K562 (cell line): Measurements from ENCODE around the gene DHX40. TPM values are rescaled to one million over a fixed set of nuclear protein-coding genes. Genes with fewer than 3 reads are reported as not detected.
A peak's percentile ranks its signal among the peaks of the same experiment; 100 is the strongest.

Experiments
- ATAC-seq: fragments of 200-7000 bp; cut with Tn5 transposase; 3 replicates; pipeline ENCODE4 v1.9.1; 2020; ENCODE audit warnings: moderate library complexity
- BruUV-seq: library from RNA; stranded (reverse); fragments of 400-500 nt; replicated peaks from 2 replicates; lab custom pipeline; 2021; lab: Mats Ljungman, UMichigan
- CTCF ChIA-PET: fragments of 300-600 bp; formaldehyde crosslinking; extraction: SDS; loops from one replicate; lab custom pipeline; 2021; ENCODE audit warnings: low intra/inter-chr PET ratio; lab: Yijun Ruan, JAX
- POLR2A ChIA-PET: fragments of 300-600, 350-650 bp; sonication (Branson Sonifier 250); formaldehyde crosslinking; extraction: SDS; loops from one replicate; lab custom pipeline; 2021; ENCODE audit warnings: antibody characterized with exemption, inconsistent platforms; lab: Yijun Ruan, JAX
- DNase-seq, 4 experiments: peaks; one replicate each; pipeline versions ENCODE4 v3.0.0 to v3.0.0-alpha.2; 2011 to 2018; ENCODE audit warnings: low spot score in 3 of 4, mixed read lengths in 3 of 4; ENCODE audit errors: extremely low read depth in 1 of 4
- FAIRE-seq: peaks from 2 replicates; lab custom pipeline; 2011; peaks lifted over from hg19 to GRCh38; lab: Jason Lieb, UNC
- H2AFZ ChIP-seq: 2 replicates; pipeline ENCODE4 v1.6.0; 2011; ENCODE audit warnings: low read depth, low read length, control low read depth, inconsistent platforms
- H3K27ac ChIP-seq: fragments of 200-600 bp; 3 replicates; pipeline ENCODE4 v1.8.0; 2011; ENCODE audit warnings: low read depth, mild to moderate bottlenecking, control low read depth, inconsistent platforms, low read length, moderate library complexity, mixed read lengths; ENCODE audit errors: extremely low read depth
- H3K27me3 ChIP-seq, 2 experiments: fragments of 300-600 bp in 1 of 2; 2 replicates in 1 of 2; 3 replicates in 1 of 2; pipeline versions ENCODE4 v1.6.0 to v1.8.0; 2011; ENCODE audit warnings: inconsistent platforms in 2 of 2, low read length in 2 of 2, mild to moderate bottlenecking in 1 of 2, mixed read lengths in 1 of 2, moderate library complexity in 1 of 2; ENCODE audit not compliant: control insufficient read depth in 2 of 2, insufficient read depth in 2 of 2
- H3K36me3 ChIP-seq: fragments of 300-600 bp; 3 replicates; pipeline ENCODE4 v1.8.0; 2011; ENCODE audit warnings: mild to moderate bottlenecking, low read length, inconsistent platforms; ENCODE audit not compliant: control insufficient read depth, insufficient read depth
- H3K4me1 ChIP-seq, 2 experiments: fragments of 200-600 bp in 1 of 2; replicated peaks in 1 of 2; 2 replicates in 1 of 2; 3 replicates in 1 of 2; pipeline versions ENCODE4 v1.5.1 to v1.8.0; 2011; ENCODE audit warnings: inconsistent platforms in 2 of 2, low read length in 2 of 2, mild to moderate bottlenecking in 1 of 2, mixed read lengths in 1 of 2, moderate library complexity in 1 of 2; ENCODE audit not compliant: control insufficient read depth in 2 of 2, insufficient read depth in 2 of 2
- H3K4me2 ChIP-seq: 2 replicates; pipeline ENCODE4 v1.6.1; 2011; ENCODE audit warnings: low read length, control low read depth, inconsistent platforms, mixed read lengths; ENCODE audit not compliant: insufficient read depth
- H3K4me3 ChIP-seq: fragments of 200-600 bp; sonication (generic), shearing (Covaris generic); 2 replicates; pipeline ENCODE4 v1.5.1; 2016; ENCODE audit warnings: control low read depth, inconsistent platforms
- H3K79me2 ChIP-seq: fragments of 200-600 bp; 3 replicates; pipeline ENCODE4 v1.8.0; 2011; ENCODE audit warnings: low read length, inconsistent platforms; ENCODE audit not compliant: control insufficient read depth, insufficient read depth
- H3K9ac ChIP-seq, 2 experiments: 2 replicates each; pipeline versions ENCODE4 v1.6.0 to v1.6.1; 2011; ENCODE audit warnings: low read depth in 2 of 2, low read length in 2 of 2, control low read depth in 1 of 2, inconsistent platforms in 1 of 2, mild to moderate bottlenecking in 1 of 2, mixed read lengths in 1 of 2; ENCODE audit not compliant: insufficient read depth in 1 of 2
- H3K9me1 ChIP-seq: one replicate; pipeline ENCODE4 v1.6.0; 2011; ENCODE audit warnings: inconsistent platforms, mild to moderate bottlenecking, low read length, moderate library complexity; ENCODE audit not compliant: control insufficient read depth, insufficient read depth
- H3K9me3 ChIP-seq: replicated peaks from 2 replicates; pipeline ENCODE4 v1.5.1; 2011; ENCODE audit warnings: low read depth, low read length, inconsistent platforms; ENCODE audit not compliant: control insufficient read depth, insufficient read depth
- H4K20me1 ChIP-seq: replicated peaks from 2 replicates; pipeline ENCODE4 v1.6.1; 2011; ENCODE audit warnings: low read length, inconsistent platforms, mixed read lengths; ENCODE audit not compliant: control insufficient read depth, insufficient read depth
- ATF3 ChIP-seq, 2 experiments: fragments of 450-650 bp in 1 of 2; sonication (generic) in 1 of 2; formaldehyde crosslinking in 1 of 2; IDR thresholded peaks in 1 of 2; conservative IDR thresholded peaks in 1 of 2; 2 replicates each; pipeline versions ENCODE4 v1.6.1 to v1.8.1; 2016 to 2023; ENCODE audit warnings: mild to moderate bottlenecking in 2 of 2, moderate library complexity in 2 of 2, inconsistent platforms in 1 of 2, missing genetic modification reagents in 1 of 2
- MBD1 ChIP-seq: fragments of 250-450 bp; sonication (Bioruptor Pico); IDR thresholded peaks from 2 replicates; pipeline ENCODE4 v1.8.0; 2022; ENCODE audit warnings: inconsistent platforms
- MCM7 ChIP-seq, 2 experiments: fragments of 450-650 bp; IDR thresholded peaks; 2 replicates each; pipeline ENCODE4 v1.6.1; 2016 to 2018
- NFE2 ChIP-seq: IDR thresholded peaks from 2 replicates; pipeline ENCODE4 v1.6.1; 2014; ENCODE audit warnings: antibody characterized with exemption, low read depth
- SFPQ ChIP-seq: fragments of 200-400 bp; formaldehyde crosslinking; IDR thresholded peaks from 2 replicates; pipeline ENCODE4 v1.6.1; 2017; ENCODE audit warnings: mild to moderate bottlenecking, low read depth, low read length, moderate library complexity
- XRCC4 ChIP-seq: IDR thresholded peaks from one replicate; pipeline ENCODE4 v1.6.1; 2011; ENCODE audit not compliant: insufficient read depth, insufficient read length; ENCODE audit errors: extremely low read depth
- WGBS: fragments of 100-300 bp; shearing (Covaris generic); methylation state at CpG from one replicate; pipeline ENCODE4 v1.1.6; 2016; ENCODE audit warnings: low coverage, mixed read lengths; ENCODE audit not compliant: insufficient coverage; ENCODE audit errors: missing lambda C conversion rate; 5-methylcytosine and 5-hydroxymethylcytosine counted together
- in situ Hi-C: fragments of 300-500 bp; cut with MboI; formaldehyde crosslinking; loops from 4 replicates; pipeline ENCODE4 v1.15.0; 2018; ENCODE audit warnings: inconsistent platforms, mixed read lengths
- intact Hi-C: fragments of 100-400 bp; cut with micrococcal nuclease; formaldehyde crosslinking; loops from 2 replicates; pipeline ENCODE4 v1.14.2; 2022
- polyA plus RNA-seq, 8 experiments: library from polyadenylated mRNA; depleted of rRNA in 4 of 8; stranded (reverse) in 5 of 8; unstranded in 3 of 8; fragments of >200 nt; fragmentation: Nextera tagmentation in 2 of 8; fragmentation: Illumina TruSeq in 1 of 8; extraction: Ambion mirVana in 2 of 8; extraction: Trizol in 1 of 8; gene quantifications; 2 replicates each; pipeline versions ENCODE4 v1.2.1 to v1.2.3, GENCODE V29; 2011 to 2014; ENCODE audit warnings: inconsistent platforms in 1 of 8, missing spikeins in 1 of 8
- total RNA-seq, 7 experiments: library from RNA; depleted of rRNA in 6 of 7; stranded (reverse); fragments of >200 nt in 6 of 7; fragmentation: Illumina TruSeq in 2 of 7; extraction: Trizol in 2 of 7; gene quantifications; 2 replicates each; pipeline versions ENCODE4 v1.2.1 to v1.2.3, GENCODE V29; 2011 to 2021; ENCODE audit warnings: low replicate concordance in 1 of 7

The DHX40 gene
- total and polyA plus RNA-seq, 9 of the 15 experiments (the other 6 are each of a cell fraction or from before 2014, with no cell fraction given) = 7.2 to 38.6 (median 18.7) TPM

GRCh38 chr17:59638553-59638952 lies 73.1 kb downstream of the DHX40 start:
- no peak overlapping the region for H3K9ac ChIP-seq
- POLR2A ChIA-PET = interaction anchor here (0.6 to 2.3 kb wide), 4 partner anchors 16 to 331 kb away, joined by 3 to 12 read pairs (median 4); no protein-coding TSS in a partner anchor
- DNase-seq (no peak), FAIRE-seq (no peak), ATAC-seq (0 out of 3 replicates have a peak, but pooled peaks have one; percentile 16)
- H2AFZ ChIP-seq = no peak overlapping the region
- peaks cover 7% of the 10 kb centered on the region in 2 experiments for H3K4me1 ChIP-seq
- no peak overlapping the region for H3K4me3 ChIP-seq
- no peaks in the 10 kb centered on the region for H3K9me3 ChIP-seq
- in situ Hi-C loops = no loop called here
- H3K27ac ChIP-seq = no peak overlapping the region
- 87% methylated on average over 9 of the region's 10 CpGs for WGBS
- BruUV-seq = no TSS peak
- H4K20me1 ChIP-seq = peaks cover 41% of the 10 kb centered on the region
- TF ChIP-seq MCM7 (IDR thresholded peaks at IDR 0.05) (no peak), SFPQ (no peak), MBD1 (CRISPR knock-in tag) (no peak), XRCC4 (no peak), ATF3 (IDR thresholded peaks at IDR 0.05) (no peak), ATF3 (CRISPR knock-in tag; conservative IDR thresholded peaks at IDR 0.05) (no peak), NFE2 (no peak)
- intact Hi-C loops = no loop called here
- H3K9me1 ChIP-seq = no peaks in the 10 kb centered on the region
- H3K79me2 ChIP-seq = peaks cover 97% of the 10 kb centered on the region
- H3K36me3 ChIP-seq = peaks cover 41% of the 10 kb centered on the region
- no peaks in the 10 kb centered on the region for H3K27me3 ChIP-seq
- CTCF ChIA-PET = no interaction called here
- H3K4me2 ChIP-seq = no peak overlapping the region
